ENCODE measurements around the gene SETBP1.

SETBP1 gene

GRCh38 chr18:44682201-44682870 lies 1.6 kb downstream of the SETBP1 start:
- no peak overlapping the region for H3K9ac ChIP-seq
- H3K27me3 ChIP-seq (ENCODE audit: control insufficient read depth, insufficient read depth, low read length) = no peaks in the 10 kb centered on the region
- H3K79me2 ChIP-seq = peaks cover 32% of the 10 kb centered on the region
- peaks cover 26% of the 10 kb centered on the region for H3K4me1 ChIP-seq
- no peaks in the 10 kb centered on the region for H3K36me3 ChIP-seq (ENCODE audit: control insufficient read depth, insufficient read depth, low read length)
- H3K4me2 ChIP-seq (ENCODE audit: low read length) = peak overlapping the region; percentile 20
- peak overlapping the region; percentile 76 for H2AFZ ChIP-seq
- peak; percentile 8 for TF ChIP-seq CTCF (IDR thresholded peaks at IDR 0.05)
- H3K9me3 ChIP-seq (ENCODE audit: control insufficient read depth, low read length) = no peaks in the 10 kb centered on the region
- peak overlapping the region; percentile 92 for H3K27ac ChIP-seq
- H3K4me3 ChIP-seq (ENCODE audit: low read depth, low read length) = peak overlapping the region; percentile 13

- no peak overlapping the region for H3K9ac ChIP-seq
- no peaks in the 10 kb centered on the region for H3K9me3 ChIP-seq (ENCODE audit: control insufficient read depth, low read length)
- H3K4me1 ChIP-seq = peaks cover 26% of the 10 kb centered on the region
- TF ChIP-seq CTCF (IDR thresholded peaks at IDR 0.05) = no peak
- no peaks in the 10 kb centered on the region for H3K27me3 ChIP-seq (ENCODE audit: control insufficient read depth, insufficient read depth, low read length)
- H3K4me3 ChIP-seq (ENCODE audit: low read depth, low read length) = peak overlapping the region; percentile 13
- H3K27ac ChIP-seq = peak overlapping the region; percentile 92
- H3K36me3 ChIP-seq (ENCODE audit: control insufficient read depth, insufficient read depth, low read length) = no peaks in the 10 kb centered on the region
- H3K4me2 ChIP-seq (ENCODE audit: low read length) = peak overlapping the region; percentile 20
- peaks cover 37% of the 10 kb centered on the region for H3K79me2 ChIP-seq
- H2AFZ ChIP-seq = peak overlapping the region; percentile 76
Measured at GRCh38 chr18:44682871-44683221, 2.2 kb downstream of the SETBP1 start.

- Histone ChIP-seq H3K4me3 (ENCODE audit: low read depth, low read length) (no peak overlapping the region), H3K27me3 (ENCODE audit: control insufficient read depth, insufficient read depth, low read length) (no peaks in the 10 kb centered on the region), H3K36me3 (ENCODE audit: control insufficient read depth, insufficient read depth, low read length) (no peaks in the 10 kb centered on the region), H3K27ac (peak overlapping the region; percentile 92), H3K4me1 (peaks cover 26% of the 10 kb centered on the region), H3K9me3 (ENCODE audit: control insufficient read depth, low read length) (no peaks in the 10 kb centered on the region), H3K4me2 (ENCODE audit: low read length) (no peak overlapping the region), H3K79me2 (peaks cover 43% of the 10 kb centered on the region), H2AFZ (peak overlapping the region; percentile 76), H3K9ac (no peak overlapping the region)
- no peak for TF ChIP-seq CTCF (IDR thresholded peaks at IDR 0.05)
Measured at GRCh38 chr18:44683556-44683955, 2.9 kb downstream of the SETBP1 start.

DNA sequence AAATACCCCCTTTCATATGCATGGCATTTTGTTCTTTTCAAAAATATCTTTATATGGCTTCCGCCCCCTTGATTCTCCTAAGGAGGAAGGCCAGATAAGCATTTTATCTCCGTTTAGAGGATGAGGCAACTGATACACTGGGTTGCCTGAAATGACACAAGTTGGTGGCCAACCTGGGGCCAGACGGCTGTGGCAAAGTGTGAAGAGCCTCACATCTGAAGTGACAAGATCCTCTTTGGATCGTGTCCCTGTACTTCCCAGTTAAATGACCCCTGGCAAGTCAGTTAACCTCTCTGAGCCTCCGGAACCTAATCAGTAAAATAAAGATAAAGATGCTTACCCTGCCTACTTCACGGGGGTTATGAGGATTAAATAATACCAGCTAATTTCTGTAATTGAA lies 4.6 kb downstream of the SETBP1 start:
- H3K9me3 ChIP-seq (ENCODE audit: control insufficient read depth, low read length) = no peaks in the 10 kb centered on the region
- H2AFZ ChIP-seq = no peak overlapping the region
- no peak overlapping the region for H3K9ac ChIP-seq
- H3K27me3 ChIP-seq (ENCODE audit: control insufficient read depth, insufficient read depth, low read length) = no peaks in the 10 kb centered on the region
- TF ChIP-seq CTCF (IDR thresholded peaks at IDR 0.05) = no peak
- H3K4me1 ChIP-seq = peaks cover 26% of the 10 kb centered on the region
- H3K79me2 ChIP-seq = peaks cover 61% of the 10 kb centered on the region
- H3K27ac ChIP-seq = no peak overlapping the region
- H3K4me2 ChIP-seq (ENCODE audit: low read length) = no peak overlapping the region
- no peaks in the 10 kb centered on the region for H3K36me3 ChIP-seq (ENCODE audit: control insufficient read depth, insufficient read depth, low read length)
- H3K4me3 ChIP-seq (ENCODE audit: low read depth, low read length) = no peak overlapping the region

DNA sequence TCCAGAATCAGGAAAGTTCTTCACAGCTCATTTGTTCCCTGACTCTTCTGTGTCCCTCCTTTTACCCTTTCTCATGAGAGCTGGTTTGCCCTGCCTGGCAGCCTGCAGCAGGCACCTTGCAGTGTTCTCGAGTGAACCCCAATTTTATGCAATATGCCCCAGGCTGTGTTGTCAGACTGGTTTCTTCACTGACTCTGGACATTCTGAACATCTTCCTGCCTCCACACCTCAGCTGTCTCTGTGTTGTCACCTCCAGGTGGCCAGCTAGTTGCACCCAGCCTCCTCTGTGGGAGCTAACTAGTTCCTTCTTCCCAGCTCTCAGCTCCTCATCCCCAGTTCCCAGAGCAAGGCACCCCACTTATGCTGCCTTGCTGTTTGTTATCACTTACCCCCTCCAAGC lies 5.5 kb downstream of the SETBP1 start:
- Histone ChIP-seq H3K79me2 (peaks cover 62% of the 10 kb centered on the region), H3K27ac (no peak overlapping the region), H2AFZ (no peak overlapping the region), H3K9ac (no peak overlapping the region), H3K9me3 (ENCODE audit: control insufficient read depth, low read length) (no peaks in the 10 kb centered on the region), H3K27me3 (ENCODE audit: control insufficient read depth, insufficient read depth, low read length) (no peaks in the 10 kb centered on the region), H3K4me3 (ENCODE audit: low read depth, low read length) (no peak overlapping the region), H3K36me3 (ENCODE audit: control insufficient read depth, insufficient read depth, low read length) (no peaks in the 10 kb centered on the region), H3K4me2 (ENCODE audit: low read length) (no peak overlapping the region), H3K4me1 (peaks cover 26% of the 10 kb centered on the region)
- TF ChIP-seq CTCF (IDR thresholded peaks at IDR 0.05) = no peak

Measured in parathyroid adenoma (tissue), 2 donors.